ENCODE results near the gene KCNK7. TPM values are rescaled to one million over a fixed set of nuclear protein-coding genes. Genes with fewer than 3 reads are reported as not detected.

The KCNK7 gene, protein sequence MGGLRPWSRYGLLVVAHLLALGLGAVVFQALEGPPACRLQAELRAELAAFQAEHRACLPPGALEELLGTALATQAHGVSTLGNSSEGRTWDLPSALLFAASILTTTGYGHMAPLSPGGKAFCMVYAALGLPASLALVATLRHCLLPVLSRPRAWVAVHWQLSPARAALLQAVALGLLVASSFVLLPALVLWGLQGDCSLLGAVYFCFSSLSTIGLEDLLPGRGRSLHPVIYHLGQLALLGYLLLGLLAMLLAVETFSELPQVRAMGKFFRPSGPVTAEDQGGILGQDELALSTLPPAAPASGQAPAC
- total RNA-seq = 1 to 10 TPM; 4.9 to 5.0 TPM
- polyA plus RNA-seq (2013, experiment 1 of 2) = 0.71 TPM
- 1.4 TPM for polyA plus RNA-seq (2013, experiment 2 of 2)
- total RNA-seq = 0 to 1.7 (median 0.31) reads per million in 172 experiments

DNA sequence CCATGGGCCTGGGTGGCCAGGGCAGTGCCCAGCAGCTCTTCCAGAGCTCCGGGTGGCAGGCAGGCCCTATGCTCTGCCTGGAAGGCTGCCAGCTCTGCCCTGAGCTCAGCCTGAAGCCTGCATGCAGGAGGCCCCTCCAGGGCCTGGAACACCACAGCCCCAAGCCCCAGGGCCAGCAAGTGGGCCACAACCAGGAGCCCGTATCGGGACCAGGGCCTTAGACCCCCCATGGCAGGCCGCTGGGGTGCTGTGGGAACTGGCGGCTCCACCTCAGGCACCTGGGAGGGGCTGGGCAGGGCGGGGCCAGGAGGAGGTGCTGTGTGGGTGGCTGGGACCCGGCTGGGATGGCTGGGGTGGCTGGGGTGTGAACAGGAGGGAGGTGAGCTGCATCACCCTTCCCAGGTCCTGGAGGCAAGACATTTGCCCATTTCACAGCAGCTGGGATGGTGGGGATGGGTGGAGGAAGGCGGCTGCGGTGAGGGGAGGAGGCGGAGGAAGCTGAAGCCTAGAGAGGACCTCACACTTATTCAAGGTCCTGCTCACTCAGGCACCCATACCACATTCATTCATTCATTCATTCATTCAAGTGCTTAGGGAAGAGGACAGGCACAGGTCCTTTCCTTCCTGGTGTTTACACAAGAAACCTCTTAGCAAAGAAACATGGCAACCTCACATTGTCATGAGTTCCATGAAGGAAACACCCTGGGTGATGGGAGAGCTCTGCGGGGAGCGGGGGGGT lies at the start of gene KCNK7:
Gene KCNK7, minus strand, starts transcription at position 258 of the 739 bp plus-strand sequence. Its CDS starts 28 bp downstream, at position 230.
- intact Hi-C loops (cut with DNase I, micrococcal nuclease) = no loop called here
- no peaks in the 10 kb centered on the region for H3K27me3 ChIP-seq (ENCODE audit: control insufficient read depth in 1 of 2, insufficient read depth in 2 of 2, low read length in 2 of 2)
- CTCF ChIA-PET = interaction anchor here (1.1 to 3.9 kb wide), 3 partner anchors 9 to 55 kb away, joined by 3 to 48 read pairs (median 3); no protein-coding TSS in a partner anchor
- DNase-seq = no peak
- no peak for ATAC-seq (ENCODE audit: poor library complexity)
- H3K9me3 Mint-ChIP-seq = no peaks in the 10 kb centered on the region
- TF ChIP-seq, protein P1, sequence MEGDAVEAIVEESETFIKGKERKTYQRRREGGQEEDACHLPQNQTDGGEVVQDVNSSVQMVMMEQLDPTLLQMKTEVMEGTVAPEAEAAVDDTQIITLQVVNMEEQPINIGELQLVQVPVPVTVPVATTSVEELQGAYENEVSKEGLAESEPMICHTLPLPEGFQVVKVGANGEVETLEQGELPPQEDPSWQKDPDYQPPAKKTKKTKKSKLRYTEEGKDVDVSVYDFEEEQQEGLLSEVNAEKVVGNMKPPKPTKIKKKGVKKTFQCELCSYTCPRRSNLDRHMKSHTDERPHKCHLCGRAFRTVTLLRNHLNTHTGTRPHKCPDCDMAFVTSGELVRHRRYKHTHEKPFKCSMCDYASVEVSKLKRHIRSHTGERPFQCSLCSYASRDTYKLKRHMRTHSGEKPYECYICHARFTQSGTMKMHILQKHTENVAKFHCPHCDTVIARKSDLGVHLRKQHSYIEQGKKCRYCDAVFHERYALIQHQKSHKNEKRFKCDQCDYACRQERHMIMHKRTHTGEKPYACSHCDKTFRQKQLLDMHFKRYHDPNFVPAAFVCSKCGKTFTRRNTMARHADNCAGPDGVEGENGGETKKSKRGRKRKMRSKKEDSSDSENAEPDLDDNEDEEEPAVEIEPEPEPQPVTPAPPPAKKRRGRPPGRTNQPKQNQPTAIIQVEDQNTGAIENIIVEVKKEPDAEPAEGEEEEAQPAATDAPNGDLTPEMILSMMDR (IDR thresholded peaks at IDR 0.05) = no peak
- peaks cover 23% of the 10 kb centered on the region for H3K4me1 ChIP-seq (ENCODE audit: insufficient read depth, low read length)
- peak within 1 kb of the TSS in 1 of 2 donors; percentile 41 for H3K27ac ChIP-seq (ENCODE audit: low read depth in 1 of 2, low read length in 2 of 2)
- POLR2A ChIA-PET = interaction anchor here (1.1 to 4.7 kb wide), 2 partner anchors 55 kb away, joined by 3 to 23 read pairs; no protein-coding TSS in a partner anchor
- no peaks in the 10 kb centered on the region for H3K9me3 ChIP-seq (ENCODE audit: control insufficient read depth in 1 of 2, insufficient read depth in 1 of 2, low read length in 2 of 2)
- no peak within 1 kb of the TSS for H3K4me3 ChIP-seq (ENCODE audit: low read length)
- H3K27ac Mint-ChIP-seq = no peak within 1 kb of the TSS
- no peaks in the 10 kb centered on the region for H3K27me3 Mint-ChIP-seq
- H3K36me3 Mint-ChIP-seq (ENCODE audit: low read depth) = peaks cover 45% of the 10 kb centered on the region
- no peak within 1 kb of the TSS for H3K4me3 Mint-ChIP-seq
- peaks cover 15% of the 10 kb centered on the region for H3K4me1 Mint-ChIP-seq (ENCODE audit: low read depth)
- H3K36me3 ChIP-seq (ENCODE audit: insufficient read depth, low read length) = peaks cover 47% of the 10 kb centered on the region

DNA sequence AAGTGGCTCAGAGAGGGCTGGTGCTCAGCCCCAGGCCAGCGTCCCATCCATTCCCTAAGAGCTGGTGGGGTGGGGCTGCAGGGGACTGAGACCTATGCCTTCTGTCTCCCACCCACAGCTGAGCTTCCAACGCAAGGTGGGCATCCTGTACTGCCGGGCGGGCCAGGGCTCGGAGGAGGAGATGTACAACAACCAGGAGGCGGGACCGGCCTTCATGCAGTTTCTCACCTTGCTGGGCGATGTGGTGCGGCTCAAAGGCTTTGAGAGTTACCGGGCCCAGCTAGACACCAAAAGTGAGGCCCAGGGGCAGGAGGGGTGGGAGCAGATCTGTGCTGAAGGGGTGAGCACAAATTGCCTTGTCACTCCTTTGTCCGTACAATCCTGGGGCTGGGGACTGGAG lies 49.2 kb upstream of the KCNK7 start:
- Histone ChIP-seq H3K9me3 (ENCODE audit: control insufficient read depth in 1 of 2, insufficient read depth in 1 of 2, low read length in 2 of 2) (no peaks in the 10 kb centered on the region), H3K4me3 (ENCODE audit: low read length) (no peak overlapping the region), H3K27me3 (ENCODE audit: control insufficient read depth in 1 of 2, insufficient read depth in 2 of 2, low read length in 2 of 2) (no peaks in the 10 kb centered on the region), H3K27ac (ENCODE audit: low read depth in 1 of 2, low read length in 2 of 2) (no peak overlapping the region), H3K36me3 (ENCODE audit: insufficient read depth, low read length) (peaks cover 74% of the 10 kb centered on the region), H3K4me1 (ENCODE audit: insufficient read depth, low read length) (peaks cover 52% of the 10 kb centered on the region)
- TF ChIP-seq, protein P1 (IDR thresholded peaks at IDR 0.05) = no peak
- Mint-ChIP-seq H3K36me3 (ENCODE audit: low read depth) (peaks cover 66% of the 10 kb centered on the region), H3K27me3 (no peaks in the 10 kb centered on the region), H3K9me3 (no peaks in the 10 kb centered on the region), H3K4me1 (ENCODE audit: low read depth) (peaks cover 35% of the 10 kb centered on the region), H3K4me3 (no peak overlapping the region), H3K27ac (no peak overlapping the region)
- DNase-seq (no peak), ATAC-seq (ENCODE audit: poor library complexity) (no peak)
- POLR2A ChIA-PET = no interaction called here
- intact Hi-C loops (cut with DNase I, micrococcal nuclease) = no loop called here
- CTCF ChIA-PET = no interaction called here

DNA sequence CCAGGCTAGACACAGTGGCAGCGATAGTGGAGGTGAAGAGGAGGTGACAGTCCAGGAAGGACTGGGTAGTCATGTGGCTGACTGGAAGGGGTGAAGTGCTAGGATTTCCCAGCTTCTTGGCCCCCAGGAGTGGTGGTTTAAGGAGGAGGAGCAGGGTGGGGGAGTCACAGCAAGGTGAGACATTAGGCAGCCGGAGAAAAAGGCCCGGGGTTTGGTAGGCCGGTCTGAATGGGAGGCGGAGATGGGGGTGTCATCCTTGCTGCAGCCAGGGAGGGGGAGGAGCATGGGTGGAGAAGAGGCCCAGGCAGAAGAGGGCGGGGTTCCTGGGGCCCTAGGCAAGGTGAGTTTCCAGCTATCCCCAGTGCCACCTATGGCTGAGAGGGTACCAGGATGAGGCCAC lies 48.4 kb upstream of the KCNK7 start:
- H3K27me3 ChIP-seq (ENCODE audit: control insufficient read depth in 1 of 2, insufficient read depth in 2 of 2, low read length in 2 of 2) = no peaks in the 10 kb centered on the region
- TF ChIP-seq, protein P1 (IDR thresholded peaks at IDR 0.05) = no peak
- POLR2A ChIA-PET = interaction anchor here (0.6 to 1.4 kb wide), 2 partner anchors 9 to 140 kb away, joined by 3 to 9 read pairs; no protein-coding TSS in a partner anchor
- no peaks in the 10 kb centered on the region for H3K9me3 ChIP-seq (ENCODE audit: control insufficient read depth in 1 of 2, insufficient read depth in 1 of 2, low read length in 2 of 2)
- Mint-ChIP-seq H3K36me3 (ENCODE audit: low read depth) (peaks cover 66% of the 10 kb centered on the region), H3K4me1 (ENCODE audit: low read depth) (peaks cover 44% of the 10 kb centered on the region), H3K27ac (peak overlapping the region; percentile 82), H3K27me3 (no peaks in the 10 kb centered on the region), H3K9me3 (no peaks in the 10 kb centered on the region), H3K4me3 (peak overlapping the region; percentile 34)
- ATAC-seq (ENCODE audit: poor library complexity) (no peak), DNase-seq (peak in 5 of 14 experiments; percentile 31 to 57 (median 35))
- CTCF ChIA-PET = interaction anchor here (2.3 kb wide), 1 partner anchor 18 kb away, joined by 6 read pairs; no protein-coding TSS in a partner anchor
- H3K4me1 ChIP-seq (ENCODE audit: insufficient read depth, low read length) = peaks cover 56% of the 10 kb centered on the region
- peak overlapping the region in 1 of 2 donors; percentile 48 for H3K27ac ChIP-seq (ENCODE audit: low read depth in 1 of 2, low read length in 2 of 2)
- intact Hi-C loops (cut with DNase I, micrococcal nuclease) = no loop called here
- H3K4me3 ChIP-seq (ENCODE audit: low read length) = no peak overlapping the region
- peaks cover 66% of the 10 kb centered on the region for H3K36me3 ChIP-seq (ENCODE audit: insufficient read depth, low read length)
